K562 (cell line): ENCODE data around the gene ZFAND3. TPM values are rescaled to one million over a fixed set of nuclear protein-coding genes. Genes with fewer than 3 reads are reported as not detected.

ENCODE experiments used
- ATAC-seq: fragments of 200-7000 bp; cut with Tn5 transposase; 3 replicates; pipeline ENCODE4 v1.9.1; 2020; ENCODE audit warnings: moderate library complexity
- BruUV-seq: library from RNA; stranded (reverse); fragments of 400-500 nt; replicated peaks from 2 replicates; lab custom pipeline; 2021; lab: Mats Ljungman, UMichigan
- CTCF ChIA-PET: fragments of 300-600 bp; formaldehyde crosslinking; extraction: SDS; loops from one replicate; lab custom pipeline; 2021; ENCODE audit warnings: low intra/inter-chr PET ratio; lab: Yijun Ruan, JAX
- POLR2A ChIA-PET: fragments of 300-600, 350-650 bp; sonication (Branson Sonifier 250); formaldehyde crosslinking; extraction: SDS; loops from one replicate; lab custom pipeline; 2021; ENCODE audit warnings: antibody characterized with exemption, inconsistent platforms; lab: Yijun Ruan, JAX
- DNase-seq, 4 experiments: peaks; one replicate each; pipeline versions ENCODE4 v3.0.0 to v3.0.0-alpha.2; 2011 to 2018; ENCODE audit warnings: low spot score in 3 of 4, mixed read lengths in 3 of 4; ENCODE audit errors: extremely low read depth in 1 of 4
- FAIRE-seq: peaks from 2 replicates; lab custom pipeline; 2011; peaks lifted over from hg19 to GRCh38; lab: Jason Lieb, UNC
- H2AFZ ChIP-seq: 2 replicates; pipeline ENCODE4 v1.6.0; 2011; ENCODE audit warnings: low read depth, low read length, control low read depth, inconsistent platforms
- H3K27ac ChIP-seq: fragments of 200-600 bp; 3 replicates; pipeline ENCODE4 v1.8.0; 2011; ENCODE audit warnings: low read depth, mild to moderate bottlenecking, control low read depth, inconsistent platforms, low read length, moderate library complexity, mixed read lengths; ENCODE audit errors: extremely low read depth
- H3K27me3 ChIP-seq, 2 experiments: fragments of 300-600 bp in 1 of 2; 2 replicates in 1 of 2; 3 replicates in 1 of 2; pipeline versions ENCODE4 v1.6.0 to v1.8.0; 2011; ENCODE audit warnings: inconsistent platforms in 2 of 2, low read length in 2 of 2, mild to moderate bottlenecking in 1 of 2, mixed read lengths in 1 of 2, moderate library complexity in 1 of 2; ENCODE audit not compliant: control insufficient read depth in 2 of 2, insufficient read depth in 2 of 2
- H3K36me3 ChIP-seq: fragments of 300-600 bp; 3 replicates; pipeline ENCODE4 v1.8.0; 2011; ENCODE audit warnings: mild to moderate bottlenecking, low read length, inconsistent platforms; ENCODE audit not compliant: control insufficient read depth, insufficient read depth
- H3K4me1 ChIP-seq, 2 experiments: fragments of 200-600 bp in 1 of 2; replicated peaks in 1 of 2; 2 replicates in 1 of 2; 3 replicates in 1 of 2; pipeline versions ENCODE4 v1.5.1 to v1.8.0; 2011; ENCODE audit warnings: inconsistent platforms in 2 of 2, low read length in 2 of 2, mild to moderate bottlenecking in 1 of 2, mixed read lengths in 1 of 2, moderate library complexity in 1 of 2; ENCODE audit not compliant: control insufficient read depth in 2 of 2, insufficient read depth in 2 of 2
- H3K4me2 ChIP-seq: 2 replicates; pipeline ENCODE4 v1.6.1; 2011; ENCODE audit warnings: low read length, control low read depth, inconsistent platforms, mixed read lengths; ENCODE audit not compliant: insufficient read depth
- H3K4me3 ChIP-seq: fragments of 200-600 bp; sonication (generic), shearing (Covaris generic); 2 replicates; pipeline ENCODE4 v1.5.1; 2016; ENCODE audit warnings: control low read depth, inconsistent platforms
- H3K79me2 ChIP-seq: fragments of 200-600 bp; 3 replicates; pipeline ENCODE4 v1.8.0; 2011; ENCODE audit warnings: low read length, inconsistent platforms; ENCODE audit not compliant: control insufficient read depth, insufficient read depth
- H3K9ac ChIP-seq, 2 experiments: 2 replicates each; pipeline versions ENCODE4 v1.6.0 to v1.6.1; 2011; ENCODE audit warnings: low read depth in 2 of 2, low read length in 2 of 2, control low read depth in 1 of 2, inconsistent platforms in 1 of 2, mild to moderate bottlenecking in 1 of 2, mixed read lengths in 1 of 2; ENCODE audit not compliant: insufficient read depth in 1 of 2
- H3K9me1 ChIP-seq: one replicate; pipeline ENCODE4 v1.6.0; 2011; ENCODE audit warnings: inconsistent platforms, mild to moderate bottlenecking, low read length, moderate library complexity; ENCODE audit not compliant: control insufficient read depth, insufficient read depth
- H3K9me3 ChIP-seq: replicated peaks from 2 replicates; pipeline ENCODE4 v1.5.1; 2011; ENCODE audit warnings: low read depth, low read length, inconsistent platforms; ENCODE audit not compliant: control insufficient read depth, insufficient read depth
- H4K20me1 ChIP-seq: replicated peaks from 2 replicates; pipeline ENCODE4 v1.6.1; 2011; ENCODE audit warnings: low read length, inconsistent platforms, mixed read lengths; ENCODE audit not compliant: control insufficient read depth, insufficient read depth
- C11orf30 ChIP-seq: fragments of 450-650 bp; IDR thresholded peaks from 2 replicates; pipeline ENCODE4 v1.6.1; 2016; ENCODE audit warnings: low read depth, mild to moderate bottlenecking
- HDAC2 ChIP-seq: fragments of 450-650 bp; IDR thresholded peaks from 2 replicates; pipeline ENCODE4 v1.6.1; 2016; ENCODE audit warnings: mild to moderate bottlenecking
- MAFF ChIP-seq: IDR thresholded peaks from 2 replicates; pipeline ENCODE4 v1.6.1; 2012; ENCODE audit warnings: low read length, improper control_type of control experiment
- MAFG ChIP-seq: fragments of 450-650 bp; conservative IDR thresholded peaks from 2 replicates; pipeline ENCODE4 v1.6.1; 2016; ENCODE audit warnings: missing genetic modification characterization, missing compliant biosample characterization
- MAFK ChIP-seq: IDR thresholded peaks from 2 replicates; pipeline ENCODE4 v1.6.1; 2011; ENCODE audit warnings: low read length, improper control_type of control experiment
- NFE2 ChIP-seq: IDR thresholded peaks from 2 replicates; pipeline ENCODE4 v1.6.1; 2014; ENCODE audit warnings: antibody characterized with exemption, low read depth
- NFE2L1 ChIP-seq: fragments of 450-650 bp; IDR thresholded peaks from 2 replicates; pipeline ENCODE4 v1.6.1; 2016; ENCODE audit warnings: missing genetic modification characterization, low read depth, mild to moderate bottlenecking, missing compliant biosample characterization, moderate library complexity, borderline replicate concordance
- OTX1 ChIP-seq: fragments of 450-650 bp; formaldehyde crosslinking; IDR thresholded peaks from 2 replicates; pipeline ENCODE4 v1.4.0; 2022; ENCODE audit warnings: mild to moderate bottlenecking
- PRMT5 ChIP-seq: sonication (generic); formaldehyde crosslinking; IDR thresholded peaks from 2 replicates; pipeline ENCODE4 v1.5.0; 2020; ENCODE audit warnings: missing genetic modification reagents
- SPI1 ChIP-seq: IDR thresholded peaks from 2 replicates; pipeline ENCODE4 v1.6.1; 2011; ENCODE audit warnings: low read depth, low read length, control low read depth, borderline replicate concordance
- TFAP4 ChIP-seq: sonication (generic); formaldehyde crosslinking; IDR thresholded peaks from 2 replicates; pipeline ENCODE4 v1.8.0; 2022; ENCODE audit warnings: missing genetic modification reagents, mild to moderate bottlenecking, moderate library complexity, borderline replicate concordance
- ZBTB11 ChIP-seq, 3 experiments: fragments of 200-800 bp in 1 of 3; fragments of 250-450 bp in 1 of 3; fragments of 450-650 bp in 1 of 3; sonication (Bioruptor Pico) in 1 of 3; sonication (Bioruptor generic) in 1 of 3; formaldehyde crosslinking in 1 of 3; IDR thresholded peaks; 2 replicates each; pipeline versions ENCODE4 v1.6.1 to v1.8.0; 2016 to 2022; ENCODE audit warnings: mild to moderate bottlenecking in 2 of 3, missing genetic modification characterization in 2 of 3, missing compliant biosample characterization in 1 of 3, moderate library complexity in 1 of 3
- ZKSCAN1 ChIP-seq: fragments of 150-350 bp; IDR thresholded peaks from 2 replicates; pipeline ENCODE4 v1.6.1; 2016; ENCODE audit warnings: low read depth, low read length
- ZNF316 ChIP-seq: fragments of 450-650 bp; IDR thresholded peaks from 2 replicates; pipeline ENCODE4 v1.6.1; 2016
- WGBS: fragments of 100-300 bp; shearing (Covaris generic); methylation state at CpG from one replicate; pipeline ENCODE4 v1.1.6; 2016; ENCODE audit warnings: low coverage, mixed read lengths; ENCODE audit not compliant: insufficient coverage; ENCODE audit errors: missing lambda C conversion rate; 5-methylcytosine and 5-hydroxymethylcytosine counted together
- in situ Hi-C: fragments of 300-500 bp; cut with MboI; formaldehyde crosslinking; loops from 4 replicates; pipeline ENCODE4 v1.15.0; 2018; ENCODE audit warnings: inconsistent platforms, mixed read lengths
- intact Hi-C: fragments of 100-400 bp; cut with micrococcal nuclease; formaldehyde crosslinking; loops from 2 replicates; pipeline ENCODE4 v1.14.2; 2022
- polyA plus RNA-seq, 8 experiments: library from polyadenylated mRNA; depleted of rRNA in 4 of 8; stranded (reverse) in 5 of 8; unstranded in 3 of 8; fragments of >200 nt; fragmentation: Nextera tagmentation in 2 of 8; fragmentation: Illumina TruSeq in 1 of 8; extraction: Ambion mirVana in 2 of 8; extraction: Trizol in 1 of 8; gene quantifications; 2 replicates each; pipeline versions ENCODE4 v1.2.1 to v1.2.3, GENCODE V29; 2011 to 2014; ENCODE audit warnings: inconsistent platforms in 1 of 8, missing spikeins in 1 of 8
- total RNA-seq, 7 experiments: library from RNA; depleted of rRNA in 6 of 7; stranded (reverse); fragments of >200 nt in 6 of 7; fragmentation: Illumina TruSeq in 2 of 7; extraction: Trizol in 2 of 7; gene quantifications; 2 replicates each; pipeline versions ENCODE4 v1.2.1 to v1.2.3, GENCODE V29; 2011 to 2021; ENCODE audit warnings: low replicate concordance in 1 of 7

Gene ZFAND3
- total and polyA plus RNA-seq, 9 of the 15 experiments (the other 6 are each of a cell fraction or from before 2014, with no cell fraction given): 0.81 to 26.6 (median 11.8) TPM

GRCh38 chr6:37891072-37891471 lies 71.5 kb downstream of the ZFAND3 start:
- BruUV-seq: no TSS peak
- Histone ChIP-seq H3K9ac (no peak overlapping the region), H3K4me2 (no peak overlapping the region), H3K4me3 (no peak overlapping the region), H3K4me1 (no peaks in the 10 kb centered on the region), H3K9me1 (no peaks in the 10 kb centered on the region), H3K79me2 (peaks cover 13% of the 10 kb centered on the region; the same call in 1 of the 3 replicates), H3K9me3 (no peaks in the 10 kb centered on the region), H3K27me3 (no peaks in the 10 kb centered on the region), H2AFZ (no peak overlapping the region), H4K20me1 (peaks cover 12% of the 10 kb centered on the region), H3K36me3 (no peaks in the 10 kb centered on the region), H3K27ac (no peak overlapping the region)
- DNase-seq (no peak), FAIRE-seq (no peak), ATAC-seq (no peak)
- ChIA-PET CTCF (no interaction called here), POLR2A (interaction anchor here (1.3 kb wide), 1 partner anchor 26 kb away, joined by 3 read pairs; no protein-coding TSS in a partner anchor)
- intact Hi-C loops: no loop called here
- in situ Hi-C loops: no loop called here
- WGBS: 69% methylated on average over 5 of the region's 5 CpGs
- TF ChIP-seq ZBTB11 (CRISPR knock-in tag; IDR thresholded peaks at IDR 0.05): no peak
- TF ChIP-seq MAFG (tag): peak; percentile 88
- TF ChIP-seq OTX1 (CRISPR knock-in tag): no peak
- no peak for TF ChIP-seq ZKSCAN1
- TF ChIP-seq SPI1: no peak
- TF ChIP-seq ZNF316: peak; percentile 91
- TF ChIP-seq NFE2L1 (tag): peak; percentile 25; the same call in 1 of the 2 replicates
- TF ChIP-seq TFAP4 (CRISPR knock-in tag): no peak
- no peak for TF ChIP-seq PRMT5 (CRISPR knock-in tag)
- peak; percentile 67; the same call in 1 of the 2 replicates for TF ChIP-seq MAFF
- TF ChIP-seq C11orf30: peak; percentile 84
- peak; percentile 38; the same call in 1 of the 2 replicates for TF ChIP-seq NFE2
- TF ChIP-seq MAFK: peak; percentile 54; the same call in 1 of the 2 replicates
- TF ChIP-seq HDAC2: no peak
